HG03460 (cell line): Measurements from ENCODE around the gene SOX11.

ENCODE experiments used
- ATAC-seq: cut with Tn5 transposase; IDR thresholded peaks from one replicate; pipeline ENCODE4 v1.9.1; 2021; ENCODE audit not compliant: unreplicated experiment

The SOX11 gene

GRCh38 chr2:5691221-5691984 is 781 bp upstream of the SOX11 start:
- no peak for ATAC-seq

DNA sequence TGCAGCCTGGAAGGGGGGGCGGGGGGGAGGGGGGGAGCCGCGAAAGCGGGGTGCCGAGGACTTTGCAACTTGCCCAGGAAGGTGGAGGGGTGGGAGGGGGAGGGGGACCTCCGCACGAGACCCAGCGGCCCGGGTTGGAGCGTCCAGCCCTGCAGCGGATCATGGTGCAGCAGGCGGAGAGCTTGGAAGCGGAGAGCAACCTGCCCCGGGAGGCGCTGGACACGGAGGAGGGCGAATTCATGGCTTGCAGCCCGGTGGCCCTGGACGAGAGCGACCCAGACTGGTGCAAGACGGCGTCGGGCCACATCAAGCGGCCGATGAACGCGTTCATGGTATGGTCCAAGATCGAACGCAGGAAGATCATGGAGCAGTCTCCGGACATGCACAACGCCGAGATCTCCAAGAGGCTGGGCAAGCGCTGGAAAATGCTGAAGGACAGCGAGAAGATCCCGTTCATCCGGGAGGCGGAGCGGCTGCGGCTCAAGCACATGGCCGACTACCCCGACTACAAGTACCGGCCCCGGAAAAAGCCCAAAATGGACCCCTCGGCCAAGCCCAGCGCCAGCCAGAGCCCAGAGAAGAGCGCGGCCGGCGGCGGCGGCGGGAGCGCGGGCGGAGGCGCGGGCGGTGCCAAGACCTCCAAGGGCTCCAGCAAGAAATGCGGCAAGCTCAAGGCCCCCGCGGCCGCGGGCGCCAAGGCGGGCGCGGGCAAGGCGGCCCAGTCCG is 540 bp downstream of the SOX11 start:
- no peak for ATAC-seq

DNA sequence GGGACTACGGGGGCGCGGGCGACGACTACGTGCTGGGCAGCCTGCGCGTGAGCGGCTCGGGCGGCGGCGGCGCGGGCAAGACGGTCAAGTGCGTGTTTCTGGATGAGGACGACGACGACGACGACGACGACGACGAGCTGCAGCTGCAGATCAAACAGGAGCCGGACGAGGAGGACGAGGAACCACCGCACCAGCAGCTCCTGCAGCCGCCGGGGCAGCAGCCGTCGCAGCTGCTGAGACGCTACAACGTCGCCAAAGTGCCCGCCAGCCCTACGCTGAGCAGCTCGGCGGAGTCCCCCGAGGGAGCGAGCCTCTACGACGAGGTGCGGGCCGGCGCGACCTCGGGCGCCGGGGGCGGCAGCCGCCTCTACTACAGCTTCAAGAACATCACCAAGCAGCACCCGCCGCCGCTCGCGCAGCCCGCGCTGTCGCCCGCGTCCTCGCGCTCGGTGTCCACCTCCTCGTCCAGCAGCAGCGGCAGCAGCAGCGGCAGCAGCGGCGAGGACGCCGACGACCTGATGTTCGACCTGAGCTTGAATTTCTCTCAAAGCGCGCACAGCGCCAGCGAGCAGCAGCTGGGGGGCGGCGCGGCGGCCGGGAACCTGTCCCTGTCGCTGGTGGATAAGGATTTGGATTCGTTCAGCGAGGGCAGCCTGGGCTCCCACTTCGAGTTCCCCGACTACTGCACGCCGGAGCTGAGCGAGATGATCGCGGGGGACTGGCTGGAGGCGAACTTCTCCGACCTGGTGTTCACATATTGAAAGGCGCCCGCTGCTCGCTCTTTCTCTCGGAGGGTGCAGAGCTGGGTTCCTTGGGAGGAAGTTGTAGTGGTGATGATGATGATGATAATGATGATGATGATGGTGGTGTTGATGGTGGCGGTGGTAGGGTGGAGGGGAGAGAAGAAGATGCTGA is 1.4 kb downstream of the SOX11 start:
- no peak for ATAC-seq

GRCh38 chr2:5694306-5694705 is 2.1 kb downstream of the SOX11 start:
- no peak for ATAC-seq

GRCh38 chr2:5695654-5696403 is 3.6 kb downstream of the SOX11 start:
- ATAC-seq = no peak

GRCh38 chr2:5696404-5696944 is 4.3 kb downstream of the SOX11 start:
- ATAC-seq = no peak

DNA sequence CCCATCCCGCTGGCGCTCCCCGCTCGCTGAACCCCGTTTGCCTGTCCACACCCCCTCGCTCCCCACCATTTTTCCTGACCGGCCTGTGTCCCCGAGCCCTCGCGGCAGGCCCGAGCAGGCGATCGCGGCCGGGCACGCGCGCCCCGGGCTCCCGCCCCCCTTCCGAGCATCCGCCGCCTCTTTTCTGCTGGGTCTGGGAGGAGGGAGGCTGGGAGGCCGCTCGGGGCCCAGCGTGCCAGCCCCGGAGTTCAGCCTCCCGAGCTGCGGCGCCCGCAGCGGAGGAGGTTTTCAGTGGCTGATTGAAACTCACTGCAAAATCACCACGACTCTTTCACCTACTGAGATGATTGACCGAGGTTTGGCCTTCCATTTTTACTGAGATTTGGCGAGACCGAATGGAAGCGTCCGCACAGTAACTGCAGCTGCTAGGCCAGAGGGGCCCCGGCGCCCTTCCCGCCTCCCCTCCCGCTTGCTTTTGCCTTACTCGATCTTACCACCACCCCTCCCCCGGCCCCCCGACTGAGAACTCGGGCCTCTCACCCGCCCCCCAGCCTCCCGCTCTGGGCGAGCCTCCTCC is 4.8 kb downstream of the SOX11 start:
- ATAC-seq = no peak

DNA sequence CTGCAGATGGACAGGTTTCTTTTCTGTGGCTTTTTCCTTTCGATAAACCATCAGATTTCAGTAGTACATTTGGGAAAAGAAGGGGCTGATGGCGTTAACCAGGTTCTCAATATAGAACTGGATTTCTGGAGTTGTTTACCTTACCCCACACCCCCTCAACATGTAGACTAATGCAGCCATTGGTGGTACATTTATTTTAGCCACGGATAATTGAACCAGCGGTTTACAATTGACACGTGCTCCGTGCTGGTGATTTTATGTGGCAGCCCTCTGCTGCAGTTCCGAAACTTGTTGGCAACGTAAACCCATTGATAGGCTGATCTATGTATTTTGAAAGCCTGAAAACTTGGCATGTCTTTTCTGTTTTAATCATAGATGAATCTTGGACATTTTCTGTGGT is 5.4 kb downstream of the SOX11 start:
- no peak for ATAC-seq

GRCh38 chr2:5698134-5698533 is 6.0 kb downstream of the SOX11 start:
- no peak for ATAC-seq

DNA sequence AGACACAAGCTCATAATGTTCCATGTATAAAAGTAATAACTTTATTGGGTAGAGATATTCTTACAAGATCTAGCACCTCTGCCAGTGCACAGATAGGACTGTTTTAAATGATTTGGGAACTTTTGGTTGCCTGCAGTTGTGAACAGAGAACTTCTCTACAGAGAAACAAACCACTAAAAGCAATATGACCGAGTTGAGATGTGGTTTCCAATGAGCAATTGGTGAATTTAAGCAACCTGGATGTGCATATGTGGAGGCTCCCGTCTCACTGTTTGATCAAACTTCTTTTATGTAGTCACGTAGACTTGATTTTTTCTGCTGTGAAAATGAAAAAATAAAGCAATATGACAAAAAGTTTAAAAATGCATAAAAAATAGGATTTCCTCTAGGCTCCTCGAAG is 7.8 kb downstream of the SOX11 start:
- ATAC-seq = no peak

GRCh38 chr2:5700551-5700950 is 8.4 kb downstream of the SOX11 start:
- no peak for ATAC-seq

GRCh38 chr2:5701266-5701665 is 9.1 kb downstream of the SOX11 start:
- no peak for ATAC-seq

GRCh38 chr2:5703166-5703565 is 11.0 kb downstream of the SOX11 start:
- ATAC-seq = no peak

DNA sequence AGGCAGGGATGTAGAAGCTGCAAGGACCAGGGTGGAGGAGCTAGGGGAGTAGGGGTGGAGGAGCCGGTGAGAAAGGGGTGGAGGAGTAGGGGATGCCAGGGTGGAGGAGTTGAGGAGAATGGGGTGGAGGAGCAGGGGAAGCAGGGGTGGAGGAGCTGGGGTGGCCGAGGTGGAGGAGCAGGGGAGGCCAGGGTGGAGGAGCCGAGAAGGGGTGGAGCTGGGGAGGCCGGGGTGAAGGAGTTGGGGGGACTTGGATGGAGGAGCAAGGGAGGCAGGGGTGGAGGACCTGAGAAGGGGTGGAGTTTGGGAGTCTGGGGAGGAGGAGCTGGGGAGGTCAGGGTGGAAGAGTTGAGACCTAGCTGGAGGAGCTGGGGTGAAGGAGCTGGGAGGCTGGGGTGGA is 13.3 kb downstream of the SOX11 start:
- ATAC-seq = no peak

DNA sequence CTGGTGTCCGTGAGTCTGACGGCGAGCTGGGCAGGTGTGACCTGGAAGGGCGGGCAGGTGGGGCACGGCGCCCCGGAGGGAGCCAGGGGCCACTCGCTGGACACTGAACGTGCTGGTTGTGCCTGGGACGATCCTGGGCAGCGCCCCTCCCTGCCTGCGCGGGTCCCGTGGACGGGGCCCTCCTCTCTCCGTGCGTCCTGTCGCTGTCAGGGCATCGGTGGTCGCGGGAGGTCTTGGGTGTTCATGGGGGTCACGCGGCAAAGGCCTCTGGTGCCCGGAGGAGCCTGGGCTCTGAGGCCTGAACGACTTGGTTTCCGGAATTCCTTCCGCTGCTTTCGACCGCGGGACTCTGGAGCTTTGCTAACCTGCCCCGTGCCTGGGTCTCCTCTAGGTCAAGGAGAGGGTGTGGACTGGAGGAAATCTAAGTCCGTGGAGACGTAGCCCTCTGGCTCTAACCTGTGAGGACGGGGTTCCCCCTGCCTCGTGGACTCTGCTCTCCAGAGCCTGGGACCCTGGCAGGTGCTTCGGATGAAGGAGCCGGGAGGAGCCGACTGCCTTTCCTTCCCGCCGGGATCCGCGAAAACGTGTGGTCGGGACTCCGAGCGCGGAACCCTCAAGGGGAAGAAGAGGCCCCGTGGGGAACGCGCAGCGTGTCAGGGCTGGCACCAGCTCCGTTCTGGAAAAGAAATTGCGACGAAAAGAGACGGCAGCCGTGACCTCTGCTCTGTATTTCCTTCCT is 14.7 kb downstream of the SOX11 start:
- ATAC-seq = no peak

- ATAC-seq = no peak
These were observed 18.4 kb downstream of the SOX11 start for GRCh38 chr2:5710615-5711014.

GRCh38 chr2:5713101-5713500 is 20.9 kb downstream of the SOX11 start:
- no peak for ATAC-seq

DNA sequence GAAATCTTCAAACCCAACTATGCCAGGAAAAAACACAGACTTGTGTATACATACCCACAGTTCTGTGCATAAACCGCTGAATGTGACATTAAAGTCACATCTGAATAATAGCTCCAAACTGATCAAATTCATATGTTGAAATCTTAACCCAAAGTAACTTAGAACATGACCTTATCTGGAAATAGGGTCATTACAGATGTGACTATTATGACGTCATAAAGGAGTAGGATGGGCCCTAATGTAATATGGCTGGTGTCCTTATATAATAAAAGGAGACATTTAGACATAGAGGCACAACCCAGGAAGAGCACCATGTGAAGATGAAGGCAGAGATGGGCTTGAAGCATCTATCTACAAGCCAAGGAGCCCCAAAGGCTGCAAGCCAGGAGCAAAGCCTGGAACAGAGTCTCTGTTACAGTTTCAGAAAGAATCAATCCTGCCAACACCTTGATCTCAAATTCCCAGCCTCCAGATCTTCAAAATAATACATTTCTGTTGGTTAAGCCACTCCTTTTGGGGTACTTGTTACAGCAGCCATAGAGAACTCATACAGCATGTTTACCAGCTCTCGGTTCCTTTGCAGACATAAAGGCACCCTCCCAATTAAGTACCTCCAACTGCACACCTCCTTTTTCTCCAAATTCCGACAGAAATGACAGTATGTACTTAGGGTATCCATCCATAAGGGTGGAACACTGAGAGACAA is 27.6 kb downstream of the SOX11 start:
- ATAC-seq = no peak

DNA sequence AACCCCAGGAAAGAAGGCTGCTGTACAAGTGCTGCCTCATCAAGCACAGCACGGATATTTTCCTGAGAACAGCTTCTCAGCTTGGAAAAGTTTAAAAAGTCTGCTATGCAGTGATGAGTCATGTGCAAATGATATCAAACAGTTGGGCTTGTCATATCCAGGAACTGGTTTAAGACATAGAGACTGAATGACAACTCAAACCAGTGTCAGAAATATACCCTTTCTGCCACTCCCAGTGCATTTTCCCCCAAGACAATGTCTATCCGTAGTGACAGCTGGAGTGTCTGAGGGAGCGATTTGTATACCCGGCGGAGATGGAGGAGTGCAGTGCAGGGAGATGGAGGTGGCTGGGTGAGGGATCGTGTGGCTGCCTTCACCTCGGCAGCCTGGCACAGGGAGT is 28.2 kb downstream of the SOX11 start:
- ATAC-seq = no peak
